Progenitor cell of endocrine pancreas (in vitro differentiated cells): Measurements from ENCODE around the gene PRICKLE4. TPM values are rescaled to one million over a fixed set of nuclear protein-coding genes. Genes with fewer than 3 reads are reported as not detected.

ENCODE experiments used
- DNase-seq: peaks from one replicate; pipeline ENCODE4 v3.0.0; 2021; ENCODE audit warnings: low spot score; ENCODE audit not compliant: unreplicated experiment
- H3K27ac Mint-ChIP-seq: 2 replicates; pipeline ENCODE4 v1.8.0; 2021; ENCODE audit warnings: mild to moderate bottlenecking, moderate library complexity, mixed read lengths
- H3K27me3 Mint-ChIP-seq: 2 replicates; pipeline ENCODE4 v1.8.0; 2021; ENCODE audit warnings: mixed read lengths
- H3K36me3 Mint-ChIP-seq: 2 replicates; pipeline ENCODE4 v1.8.0; 2022; ENCODE audit warnings: mixed read lengths; ENCODE audit not compliant: insufficient read depth
- H3K4me1 Mint-ChIP-seq: 2 replicates; pipeline ENCODE4 v1.8.0; 2021; ENCODE audit warnings: low read depth, mixed read lengths
- H3K4me3 Mint-ChIP-seq: 2 replicates; pipeline ENCODE4 v1.8.0; 2021; ENCODE audit warnings: low read depth, mild to moderate bottlenecking, moderate library complexity, mixed read lengths
- H3K9me3 Mint-ChIP-seq: 2 replicates; pipeline ENCODE4 v1.8.0; 2021; ENCODE audit warnings: low read depth, mixed read lengths
- total RNA-seq: library from RNA; stranded (reverse); gene quantifications from 2 replicates; pipeline ENCODE4 v1.2.1, GENCODE V29; 2021
- TF ChIP-seq, protein P1 (sequence below): fragments of 200-600 bp; sonication (generic); IDR thresholded peaks from one replicate; pipeline ENCODE4 v1.5.0; 2021; ENCODE audit warnings: antibody characterized with exemption, mild to moderate bottlenecking; ENCODE audit not compliant: unreplicated experiment

Gene PRICKLE4
- total RNA-seq, 1 donor from 2014 or later, result 4.9 TPM

DNA sequence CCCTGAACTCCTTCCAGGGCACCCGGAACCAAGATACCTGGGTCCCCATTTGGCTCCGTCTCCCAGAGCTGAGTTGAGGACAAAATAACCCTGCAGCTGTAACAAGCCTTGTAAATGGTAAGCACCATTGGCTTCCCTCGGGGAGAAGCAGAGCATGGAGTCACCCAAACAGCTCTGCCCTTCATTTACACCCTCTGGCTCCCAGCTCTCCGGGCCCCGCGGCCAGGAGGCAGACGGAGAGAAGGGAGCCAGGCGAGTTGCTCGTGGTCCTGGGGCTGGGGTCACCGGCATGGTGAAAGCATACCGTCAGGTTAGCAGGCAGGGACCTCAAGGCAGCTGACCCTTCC is 47.2 kb upstream of the PRICKLE4 start:
- peak overlapping the region; percentile 71 for H3K4me3 Mint-ChIP-seq
- H3K4me1 Mint-ChIP-seq, result no peaks in the 10 kb centered on the region
- no peaks in the 10 kb centered on the region for H3K36me3 Mint-ChIP-seq
- H3K9me3 Mint-ChIP-seq, result no peaks in the 10 kb centered on the region
- no peak for DNase-seq
- no peak overlapping the region for H3K27ac Mint-ChIP-seq
- TF ChIP-seq, protein P1, sequence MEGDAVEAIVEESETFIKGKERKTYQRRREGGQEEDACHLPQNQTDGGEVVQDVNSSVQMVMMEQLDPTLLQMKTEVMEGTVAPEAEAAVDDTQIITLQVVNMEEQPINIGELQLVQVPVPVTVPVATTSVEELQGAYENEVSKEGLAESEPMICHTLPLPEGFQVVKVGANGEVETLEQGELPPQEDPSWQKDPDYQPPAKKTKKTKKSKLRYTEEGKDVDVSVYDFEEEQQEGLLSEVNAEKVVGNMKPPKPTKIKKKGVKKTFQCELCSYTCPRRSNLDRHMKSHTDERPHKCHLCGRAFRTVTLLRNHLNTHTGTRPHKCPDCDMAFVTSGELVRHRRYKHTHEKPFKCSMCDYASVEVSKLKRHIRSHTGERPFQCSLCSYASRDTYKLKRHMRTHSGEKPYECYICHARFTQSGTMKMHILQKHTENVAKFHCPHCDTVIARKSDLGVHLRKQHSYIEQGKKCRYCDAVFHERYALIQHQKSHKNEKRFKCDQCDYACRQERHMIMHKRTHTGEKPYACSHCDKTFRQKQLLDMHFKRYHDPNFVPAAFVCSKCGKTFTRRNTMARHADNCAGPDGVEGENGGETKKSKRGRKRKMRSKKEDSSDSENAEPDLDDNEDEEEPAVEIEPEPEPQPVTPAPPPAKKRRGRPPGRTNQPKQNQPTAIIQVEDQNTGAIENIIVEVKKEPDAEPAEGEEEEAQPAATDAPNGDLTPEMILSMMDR, result no peak
- H3K27me3 Mint-ChIP-seq, result peaks cover 37% of the 10 kb centered on the region

DNA sequence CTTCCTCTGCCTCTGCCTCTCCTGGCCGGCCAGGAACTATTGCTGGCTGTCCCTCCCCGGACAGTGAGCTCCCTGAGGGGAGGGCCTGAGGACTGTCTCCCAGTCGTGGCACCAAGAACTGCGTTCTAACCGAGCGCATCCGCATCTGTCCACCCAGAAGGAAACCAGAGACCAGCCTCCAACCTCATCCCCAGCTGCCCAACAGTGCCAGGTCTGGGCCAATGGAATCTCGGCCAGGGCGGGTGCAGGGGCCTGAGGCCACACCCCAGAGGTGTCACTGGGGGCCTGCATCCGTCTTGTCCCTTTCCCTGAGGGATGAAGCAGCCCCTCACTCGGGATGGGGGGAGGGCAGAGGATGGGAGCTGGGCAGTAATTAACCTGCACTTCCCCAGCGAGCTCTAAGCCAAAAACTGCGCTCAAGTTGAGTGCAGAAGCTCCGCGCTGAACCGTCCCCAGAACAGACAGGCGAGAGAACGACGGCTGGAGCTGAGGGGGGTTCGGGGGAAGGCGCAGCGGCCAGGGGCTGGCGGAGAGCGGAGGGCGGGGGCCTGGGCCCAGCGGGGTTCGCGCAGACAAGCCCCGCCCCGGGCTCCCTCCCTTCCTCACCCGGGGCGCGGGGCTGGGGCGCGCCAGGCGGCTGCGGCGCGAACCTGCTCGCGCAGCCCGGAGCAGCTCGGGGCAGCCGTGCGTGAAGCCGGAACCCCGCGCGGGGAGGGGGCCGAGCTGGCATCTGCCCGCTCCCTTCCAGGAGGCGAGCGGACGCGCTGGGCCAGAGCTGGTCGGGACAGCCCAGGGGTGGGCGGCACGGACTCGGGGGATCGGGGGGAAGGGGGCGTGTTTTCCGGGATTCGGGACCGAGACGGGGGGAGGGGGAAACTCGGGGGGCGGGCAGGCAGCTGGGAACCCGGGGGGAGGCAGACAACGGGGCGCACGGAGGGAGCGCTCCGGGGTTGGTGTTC is 46.6 kb upstream of the PRICKLE4 start:
- Mint-ChIP-seq H3K27ac (no peak overlapping the region), H3K4me1 (no peaks in the 10 kb centered on the region), H3K36me3 (no peaks in the 10 kb centered on the region), H3K4me3 (peak overlapping the region; percentile 71), H3K9me3 (no peaks in the 10 kb centered on the region), H3K27me3 (peaks cover 36% of the 10 kb centered on the region)
- DNase-seq, result peak; percentile 36
- TF ChIP-seq, protein P1, result no peak

DNA sequence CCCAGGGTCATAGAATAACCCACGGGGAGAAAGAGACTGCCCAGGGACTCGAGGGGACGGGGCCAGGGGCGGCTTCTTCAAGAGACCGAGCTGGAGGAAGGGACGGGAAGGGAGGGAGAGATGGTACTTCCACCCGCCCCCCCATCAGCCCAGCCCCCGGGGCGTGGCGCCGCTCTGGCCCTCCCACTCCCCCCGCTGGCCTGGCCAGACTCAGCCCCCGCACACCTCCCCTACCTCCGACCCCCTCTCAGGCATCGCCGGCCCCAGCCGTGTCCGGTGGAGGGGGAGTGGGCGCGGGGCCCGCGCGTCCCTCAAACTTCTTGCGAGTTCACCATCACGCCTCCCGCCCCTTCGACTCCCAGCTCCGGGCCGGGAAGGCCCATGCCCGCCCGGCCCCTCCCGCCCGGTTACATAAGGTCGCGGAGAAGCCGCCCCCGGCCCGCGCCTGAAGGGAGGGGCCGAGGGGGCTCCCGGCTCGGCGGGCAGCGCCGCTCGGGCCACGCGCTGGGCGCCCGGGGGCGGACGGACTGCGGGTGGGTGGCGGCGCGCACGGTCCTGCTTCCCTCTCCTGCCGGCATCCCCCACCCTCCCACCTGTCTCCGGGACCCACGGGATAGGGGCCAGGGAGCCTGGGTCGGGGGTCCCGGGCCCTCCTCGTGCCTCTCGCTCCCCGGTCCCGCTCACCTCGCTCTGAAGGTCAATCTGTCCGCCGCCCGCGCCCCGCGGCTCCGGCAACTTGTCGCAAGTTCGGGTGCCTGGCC is 45.7 kb upstream of the PRICKLE4 start:
- peaks cover 29% of the 10 kb centered on the region for H3K27me3 Mint-ChIP-seq
- peak overlapping the region; percentile 51 for H3K4me3 Mint-ChIP-seq
- peaks cover 2% of the 10 kb centered on the region for H3K4me1 Mint-ChIP-seq
- H3K9me3 Mint-ChIP-seq, result no peaks in the 10 kb centered on the region
- TF ChIP-seq, protein P1, result no peak
- no peak overlapping the region for H3K27ac Mint-ChIP-seq
- DNase-seq, result no peak
- no peaks in the 10 kb centered on the region for H3K36me3 Mint-ChIP-seq

DNA sequence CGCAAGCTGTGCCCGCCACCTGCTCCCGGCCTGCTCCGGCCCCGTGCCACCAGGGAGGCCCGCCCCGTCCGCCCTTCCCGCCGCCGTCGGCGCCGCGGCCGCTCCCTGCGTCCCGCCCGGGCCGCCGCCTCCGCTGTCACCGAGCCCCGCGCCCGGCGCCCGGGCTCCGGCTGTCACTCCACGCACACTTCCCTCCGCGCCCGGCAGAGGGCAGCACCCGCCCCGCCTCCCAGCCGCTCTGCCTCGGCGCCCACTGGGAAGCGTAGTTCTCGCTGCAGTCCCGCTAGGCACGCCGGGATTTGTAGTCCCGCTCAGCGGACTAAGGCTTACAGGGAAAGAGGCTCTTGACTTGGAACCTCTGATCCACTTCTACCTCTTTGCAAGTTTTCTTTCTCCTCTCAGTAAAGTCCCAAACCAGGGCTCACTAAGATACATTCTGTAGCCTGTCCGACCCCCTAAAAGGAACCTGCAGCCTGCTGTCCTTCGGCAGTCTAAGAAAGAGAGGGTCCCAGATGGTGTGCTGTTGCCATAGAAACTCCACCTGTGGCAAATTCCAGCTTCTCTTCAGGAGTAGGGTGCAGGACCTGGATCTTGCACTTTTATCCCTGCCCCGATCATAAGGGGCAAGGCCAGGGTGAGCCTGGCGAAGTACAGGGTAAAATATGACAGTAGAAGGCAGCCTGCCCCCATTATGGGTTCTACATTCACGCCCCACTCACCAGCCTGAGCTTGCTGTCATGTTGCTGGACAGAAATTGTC is 45.0 kb upstream of the PRICKLE4 start, which contains the start of gene TFEB:
TSS of gene TFEB (minus strand) at position 182 of the 759 bp plus-strand sequence. CDS start 44,395 bp downstream, outside the sequence.
- H3K27me3 Mint-ChIP-seq, result peaks cover 24% of the 10 kb centered on the region
- no peak within 1 kb of the TSS for H3K27ac Mint-ChIP-seq
- peaks cover 2% of the 10 kb centered on the region for H3K4me1 Mint-ChIP-seq
- H3K4me3 Mint-ChIP-seq, result peak within 1 kb of the TSS; percentile 57
- DNase-seq, result peak; percentile 94
- H3K36me3 Mint-ChIP-seq, result no peaks in the 10 kb centered on the region
- TF ChIP-seq, protein P1, result peak; percentile 95
- H3K9me3 Mint-ChIP-seq, result no peaks in the 10 kb centered on the region

DNA sequence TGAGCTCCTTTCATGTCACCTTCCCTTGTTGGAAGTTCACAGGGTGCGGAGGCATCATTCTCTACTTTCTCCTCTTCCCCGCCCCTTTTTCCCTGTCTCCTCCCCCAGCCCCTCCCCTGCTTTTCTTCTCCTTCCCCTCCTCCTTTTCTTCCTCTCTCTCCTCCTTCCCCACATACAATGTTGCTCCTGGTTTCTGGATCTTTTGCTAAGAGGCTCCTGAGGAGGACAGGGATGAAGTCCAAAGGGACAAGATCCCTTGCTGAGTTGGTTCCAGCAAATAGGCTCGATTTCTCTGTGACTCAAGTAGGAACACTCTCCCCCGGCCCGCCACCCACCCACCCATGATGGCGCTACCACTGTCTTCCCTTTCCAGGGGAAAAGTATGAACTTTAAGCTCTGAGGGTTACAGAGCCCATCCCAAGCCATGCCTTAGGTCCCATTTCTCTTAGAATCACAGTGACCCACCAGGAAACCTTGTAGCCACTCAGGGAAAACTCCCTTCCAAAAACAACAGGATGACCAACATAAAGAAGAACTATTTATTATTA is 44.3 kb upstream of the PRICKLE4 start:
- Mint-ChIP-seq H3K4me1 (peaks cover 2% of the 10 kb centered on the region), H3K36me3 (no peaks in the 10 kb centered on the region), H3K9me3 (no peaks in the 10 kb centered on the region), H3K4me3 (no peak overlapping the region), H3K27ac (no peak overlapping the region), H3K27me3 (peaks cover 22% of the 10 kb centered on the region)
- no peak for DNase-seq
- TF ChIP-seq, protein P1, result no peak
